Midbrain (tissue), 1 donor: ENCODE measurements around the gene HOXA5.

Source experiments
- DNase-seq: peaks from one replicate; lab custom pipeline; 2025; lab: John Stamatoyannopoulos, UW

Gene HOXA5

GRCh38 chr7:27148031-27148755 lies 4.7 kb upstream of the HOXA5 start:
- no peak for DNase-seq

GRCh38 chr7:27147199-27148030 lies 3.9 kb upstream of the HOXA5 start, which contains the start of gene HOXA6:
TSS of gene HOXA6 (minus strand) at chr7:27147774. CDS start at chr7:27147749, 25 bp downstream.
- no peak for DNase-seq

- DNase-seq = no peak
Observed at GRCh38 chr7:27146491-27147198, 3.2 kb upstream of the HOXA5 start.

GRCh38 chr7:27145914-27146412 lies 2.5 kb upstream of the HOXA5 start:
- no peak for DNase-seq

- DNase-seq = no peak
Observed at GRCh38 chr7:27145165-27145913, 1.9 kb upstream of the HOXA5 start.

- no peak for DNase-seq
Observed at GRCh38 chr7:27144781-27145164, 1.3 kb upstream of the HOXA5 start.

GRCh38 chr7:27143950-27144780 lies 684 bp upstream of the HOXA5 start:
- no peak for DNase-seq

GRCh38 chr7:27142580-27143022 lies 880 bp downstream of the HOXA5 start:
- DNase-seq = no peak

GRCh38 chr7:27141923-27142579 lies 1.4 kb downstream of the HOXA5 start:
- DNase-seq = no peak

- DNase-seq = no peak
Observed at GRCh38 chr7:27141137-27141922, 2.2 kb downstream of the HOXA5 start.

GRCh38 chr7:27140126-27140857 lies 3.2 kb downstream of the HOXA5 start:
- DNase-seq = no peak

- no peak for DNase-seq
Observed at GRCh38 chr7:27139334-27140125, 4.0 kb downstream of the HOXA5 start.

- no peak for DNase-seq
Observed at GRCh38 chr7:27138985-27139333, 4.5 kb downstream of the HOXA5 start.

- DNase-seq = no peak
Observed at GRCh38 chr7:27138472-27138871, 5.0 kb downstream of the HOXA5 start.

- DNase-seq = no peak
Observed at GRCh38 chr7:27137640-27138315, 5.7 kb downstream of the HOXA5 start.

GRCh38 chr7:27134392-27134791 lies 9.1 kb downstream of the HOXA5 start:
- DNase-seq = no peak
